Central memory CD4-positive, alpha-beta T cell (primary cell): ENCODE results near the gene ANKZF1.

Source experiments
- DNase-seq: peaks from one replicate; pipeline ENCODE4 v3.0.0; 2022

ANKZF1 gene

GRCh38 chr2:219228041-219228910, 1.3 kb upstream of the ANKZF1 start:
- no peak for DNase-seq

DNA sequence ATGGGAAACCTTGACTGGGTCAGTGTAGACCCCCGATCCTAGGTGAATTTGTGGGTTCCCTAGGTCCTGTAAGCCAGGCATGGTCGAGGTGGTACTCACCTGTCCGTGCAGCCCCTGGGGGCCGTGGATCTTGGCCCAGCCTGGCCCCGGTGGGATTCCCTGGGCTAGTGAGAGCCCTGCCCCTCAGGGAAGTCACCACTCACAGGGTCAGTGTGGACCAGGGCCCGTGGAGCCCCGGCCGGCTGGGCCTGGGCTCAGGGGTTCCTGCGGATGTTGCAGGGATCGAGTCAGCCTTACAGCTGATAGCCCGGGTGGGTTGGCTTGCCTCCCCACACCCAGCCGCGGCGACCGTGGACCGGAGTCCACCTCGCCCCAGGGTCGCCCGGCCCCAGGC, 698 bp upstream of the ANKZF1 start:
- no peak for DNase-seq

DNA sequence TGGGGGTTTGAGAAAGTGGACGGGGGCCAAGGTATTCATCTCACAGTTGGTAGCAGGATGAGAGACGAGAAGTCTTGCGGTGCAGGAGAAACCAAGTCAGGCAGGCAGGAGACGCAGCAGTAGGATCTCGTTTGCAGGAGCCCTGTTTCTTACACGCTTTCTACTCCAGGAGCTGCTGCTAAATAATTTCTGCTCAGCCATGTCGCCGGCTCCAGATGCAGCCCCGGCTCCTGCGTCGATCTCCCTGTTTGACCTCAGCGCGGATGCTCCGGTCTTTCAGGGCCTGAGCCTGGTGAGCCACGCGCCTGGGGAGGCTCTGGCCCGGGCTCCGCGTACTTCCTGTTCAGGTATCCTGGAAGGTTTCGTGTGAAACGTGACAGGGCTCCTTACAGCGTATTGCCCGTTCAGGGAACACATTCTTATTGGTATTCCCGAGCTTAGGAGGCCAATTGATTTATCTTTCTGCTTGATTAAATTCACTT, 494 bp downstream of the ANKZF1 start:
- peak; percentile 38 for DNase-seq

DNA sequence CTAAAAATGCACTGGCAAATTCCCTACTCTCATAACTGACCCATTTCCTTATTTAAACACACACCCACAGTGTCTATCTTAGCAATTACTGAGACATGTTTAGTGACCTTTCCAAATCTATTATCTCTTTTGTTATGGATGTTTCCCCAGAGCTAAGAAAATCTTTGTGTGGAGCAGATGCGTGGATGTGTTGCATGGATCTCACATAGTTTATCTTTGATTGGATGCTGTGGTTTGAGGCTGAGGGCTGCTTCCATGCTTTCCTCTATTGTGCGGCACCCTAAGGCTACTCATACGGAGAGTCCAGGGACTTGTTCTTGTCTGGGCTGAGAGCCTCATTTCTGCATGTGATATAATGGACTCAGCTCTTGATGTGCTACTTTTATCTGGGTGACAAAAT, 4.7 kb downstream of the ANKZF1 start:
- DNase-seq = no peak

GRCh38 chr2:219243291-219243761, 13.7 kb downstream of the ANKZF1 start:
- DNase-seq = no peak

GRCh38 chr2:219244789-219245147, 15.2 kb downstream of the ANKZF1 start:
- DNase-seq = no peak

DNA sequence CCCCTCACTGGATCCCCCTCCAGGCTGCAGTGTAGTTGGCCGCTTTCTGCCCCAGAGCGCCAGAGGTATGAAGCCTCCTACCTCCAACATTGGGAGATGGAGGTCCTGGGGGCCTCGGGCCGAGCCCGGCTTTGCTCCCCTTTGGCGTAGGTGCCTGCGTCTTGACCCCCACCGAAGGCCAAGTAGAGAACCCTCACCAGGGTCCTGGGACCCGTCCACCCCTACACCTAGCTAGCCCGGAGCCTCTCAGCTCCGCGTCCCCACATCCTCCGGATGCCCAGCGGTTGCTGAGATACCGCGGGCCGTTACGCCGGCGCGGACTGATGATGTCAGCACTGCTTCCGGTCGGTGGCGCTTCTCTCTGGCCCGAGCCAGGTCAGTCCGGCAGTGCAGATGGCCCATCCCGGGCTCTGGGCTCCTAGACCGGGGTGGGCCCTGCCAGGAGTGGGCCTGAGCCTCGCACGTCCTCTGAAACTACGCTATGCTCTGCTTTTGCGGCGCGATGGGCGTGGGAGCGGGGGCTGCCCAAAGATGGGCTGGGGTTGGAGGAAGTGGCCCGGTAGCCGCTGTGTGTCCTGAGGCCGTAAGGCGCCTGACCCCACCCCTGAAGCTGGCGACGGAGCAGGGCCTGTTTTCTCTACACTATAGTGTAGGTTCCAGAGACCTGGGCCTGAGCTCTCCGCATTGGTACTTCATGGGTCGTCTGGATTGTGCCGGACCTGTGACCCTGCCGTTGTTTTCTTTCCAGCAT, 15.7 kb downstream of the ANKZF1 start, which contains the start of the genes GLB1L and STK16:
Gene GLB1L (minus strand): TSS at position 297 of the 751 bp plus-strand sequence. CDS start 1,871 bp downstream, outside the sequence.
Gene STK16 (plus strand): TSS at position 332 of the 751 bp plus-strand sequence. CDS start 521 bp downstream, outside the sequence.
- peak; percentile 84 for DNase-seq

GRCh38 chr2:219245899-219246230, 16.3 kb downstream of the ANKZF1 start:
- no peak for DNase-seq

- DNase-seq = no peak
Observed at GRCh38 chr2:219246559-219246958, 17.0 kb downstream of the ANKZF1 start.

GRCh38 chr2:219247678-219248642, 18.4 kb downstream of the ANKZF1 start:
- peak; percentile 85 for DNase-seq

DNA sequence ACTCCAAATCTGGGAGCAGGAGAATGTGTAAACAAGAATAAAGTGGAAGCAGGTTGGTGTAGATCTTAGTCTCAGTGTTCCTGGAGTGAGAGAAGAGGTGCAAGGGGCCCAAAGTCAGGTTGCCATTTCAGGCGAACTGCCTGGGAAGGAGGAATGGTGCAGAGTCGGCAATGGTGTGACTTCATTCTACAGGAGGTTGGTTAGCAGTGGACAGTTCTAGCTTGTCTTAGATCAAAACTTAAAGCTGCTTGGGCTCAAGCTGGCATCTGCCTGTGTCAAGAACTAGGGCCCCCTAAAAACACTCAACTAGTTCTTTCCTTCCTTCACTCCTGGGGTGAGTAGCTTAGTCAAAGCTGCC, 19.2 kb downstream of the ANKZF1 start:
- DNase-seq = no peak

GRCh38 chr2:219249203-219249980, 19.8 kb downstream of the ANKZF1 start:
- peak; percentile 57 for DNase-seq

DNA sequence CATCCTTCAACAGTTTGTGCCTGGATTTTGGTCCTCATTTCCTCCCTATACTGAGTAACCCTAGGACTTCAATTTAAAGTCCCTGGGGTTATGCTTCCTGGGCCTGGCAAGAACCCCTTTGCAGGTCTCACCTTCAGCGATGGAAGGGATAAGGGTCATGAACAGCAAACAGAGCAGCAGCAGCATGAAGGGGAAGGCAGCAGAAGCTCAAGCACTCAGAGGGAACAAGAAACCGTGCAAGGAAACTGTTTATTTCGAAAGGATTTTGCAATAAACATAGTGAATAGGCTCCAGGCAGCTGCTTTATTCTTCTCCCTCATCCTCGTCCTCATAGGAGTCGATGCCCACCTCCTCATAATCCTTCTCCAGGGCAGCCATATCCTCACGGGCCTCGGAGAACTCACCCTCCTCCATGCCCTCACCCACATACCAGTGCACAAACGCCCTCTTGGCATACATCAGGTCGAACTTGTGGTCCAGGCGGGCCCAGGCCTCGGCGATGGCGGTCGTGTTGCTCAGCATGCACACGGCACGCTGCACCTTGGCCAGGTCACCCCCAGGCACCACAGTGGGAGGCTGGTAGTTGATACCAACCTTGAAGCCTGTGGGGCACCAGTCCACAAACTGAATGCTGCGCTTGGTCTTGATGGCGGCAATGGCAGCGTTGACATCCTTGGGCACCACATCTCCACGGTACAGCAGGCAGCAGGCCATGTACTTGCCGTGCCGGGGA, 20.6 kb downstream of the ANKZF1 start:
- no peak for DNase-seq

- no peak for DNase-seq
Observed at GRCh38 chr2:219251656-219252055, 22.1 kb downstream of the ANKZF1 start.

DNA sequence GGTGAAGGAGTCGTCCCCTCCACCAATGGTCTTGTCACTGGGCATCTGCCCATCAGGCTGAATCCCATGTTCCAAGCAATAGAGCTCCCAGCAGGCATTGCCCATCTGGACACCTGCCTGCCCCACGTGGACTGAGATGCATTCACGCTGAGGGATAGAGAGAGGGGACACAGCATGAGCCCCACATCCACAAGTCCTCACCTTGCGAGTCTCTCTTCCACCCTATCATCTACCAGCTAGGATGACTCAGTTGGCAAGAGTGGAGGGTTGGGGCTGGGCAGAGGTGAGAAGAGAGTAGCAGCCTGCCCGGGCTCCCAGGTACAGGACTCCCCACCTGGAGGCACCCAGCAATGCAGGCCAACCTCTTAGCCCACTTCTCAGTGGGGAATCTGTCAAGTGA, 22.5 kb downstream of the ANKZF1 start:
- DNase-seq = peak; percentile 18

DNA sequence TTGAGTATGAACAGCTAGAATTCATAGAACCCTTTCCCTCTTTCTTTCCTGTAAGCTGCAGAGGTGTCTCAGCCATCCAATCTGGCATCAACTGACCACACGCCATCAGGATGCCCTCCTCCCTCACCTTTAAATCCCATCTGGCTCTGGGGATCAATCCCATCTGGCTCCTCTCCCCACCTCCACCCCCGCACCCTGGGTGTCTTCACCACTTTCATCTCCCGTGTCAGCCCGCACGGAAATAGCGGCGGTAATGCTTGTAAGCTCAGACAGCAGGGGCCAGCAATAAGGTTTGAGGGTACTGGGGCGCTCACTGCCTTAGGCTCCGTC, 22.9 kb downstream of the ANKZF1 start:
- no peak for DNase-seq

GRCh38 chr2:219252900-219253752, 23.5 kb downstream of the ANKZF1 start, which contains the start of gene TUBA4B:
Gene TUBA4B (plus strand): TSS chr2:219253243. CDS start chr2:219253408, 165 bp downstream.
- DNase-seq = peak; percentile 50

DNA sequence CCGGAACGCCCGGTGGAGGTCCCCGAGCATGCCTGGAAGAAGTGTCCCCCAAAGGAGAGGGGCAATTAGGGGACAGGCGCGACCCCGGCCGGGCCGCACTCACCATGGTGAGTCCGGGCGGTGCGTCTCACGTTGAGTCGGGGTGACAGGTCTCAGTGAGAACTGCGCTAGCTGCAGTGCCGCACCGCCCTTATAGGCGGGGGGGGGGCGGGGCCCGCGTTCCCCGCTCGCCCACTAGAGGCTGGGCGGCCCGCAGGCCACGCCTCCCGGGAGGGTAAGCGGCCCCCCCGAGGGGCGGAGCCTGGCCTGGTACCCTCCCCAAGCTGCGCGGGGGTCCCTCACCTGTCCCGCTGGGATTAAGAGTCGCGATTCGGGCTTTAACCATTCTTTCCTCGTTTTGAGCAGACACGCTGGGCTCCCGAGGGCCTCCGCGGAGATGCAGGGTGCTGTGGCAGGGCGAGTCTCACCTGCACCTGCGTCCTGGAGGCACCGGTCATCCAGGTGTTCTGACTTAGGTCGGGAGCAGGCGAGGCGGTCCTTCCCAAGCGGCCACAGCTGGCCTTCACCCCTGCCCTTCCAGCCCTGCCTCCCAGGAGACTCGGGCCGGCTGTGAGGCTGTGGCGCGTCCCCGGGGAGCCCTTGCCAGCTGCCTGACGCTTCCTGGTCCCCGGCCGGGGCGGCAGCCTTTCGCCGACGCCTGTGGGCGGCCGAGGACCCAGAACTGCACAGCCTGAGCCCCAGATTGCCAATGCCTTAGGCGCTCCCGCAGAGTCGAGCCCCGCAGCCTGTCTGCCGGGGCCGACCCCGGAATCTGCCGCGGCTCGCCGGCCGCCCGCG, 24.4 kb downstream of the ANKZF1 start, which contains the start of gene TUBA4A:
Gene TUBA4A (minus strand): TSS at position 166 of the 837 bp plus-strand sequence. CDS start 60 bp downstream, at position 106.
- DNase-seq = peak; percentile 87
